B cell (primary cell): Measurements from ENCODE around the gene CNTF. TPM values are rescaled to one million over a fixed set of nuclear protein-coding genes. Genes with fewer than 3 reads are reported as not detected.

Experiments
- ATAC-seq: fragments of 200-7000 bp; cut with Tn5 transposase; one replicate; pipeline ENCODE4 v1.10.0; 2021; ENCODE audit warnings: low read depth, mild to moderate bottlenecking, moderate number of reproducible peaks, moderate library complexity
- CTCF ChIA-PET: fragments of 350-600 bp; sonication (Branson Sonifier 250); formaldehyde crosslinking; loops from one replicate; lab custom pipeline; 2021; ENCODE audit warnings: antibody characterized with exemption, inconsistent platforms; lab: Charles Lee
- POLR2A ChIA-PET: fragments of 350-600 bp; sonication (Branson Sonifier 250); formaldehyde crosslinking; loops from one replicate; lab custom pipeline; 2021; ENCODE audit warnings: antibody characterized with exemption; lab: Charles Lee
- DNase-seq: peaks from one replicate; pipeline ENCODE4 v3.0.0; 2013
- H2AFZ ChIP-seq: 2 replicates; pipeline ENCODE4 v1.6.1; 2012; ENCODE audit warnings: mild to moderate bottlenecking, low read depth, low read length; ENCODE audit not compliant: insufficient read depth, poor library complexity, severe bottlenecking
- H3K27ac ChIP-seq, 2 donors: 1 replicate in 1 of 2; 2 replicates in 1 of 2; pipeline ENCODE4 v1.5.1; 2012 to 2013; ENCODE audit warnings: low read length in 2 of 2, mild to moderate bottlenecking in 2 of 2, moderate library complexity in 1 of 2
- H3K27me3 ChIP-seq, 4 experiments: fragments of 200-600 bp in 1 of 4; sonication (generic) in 1 of 4; replicated peaks in 1 of 4; 1 replicate in 2 of 4; 2 replicates in 2 of 4; pipeline versions ENCODE4 v1.6.1 to v1.7.0; 2013 to 2016; ENCODE audit warnings: low read length in 3 of 4, mild to moderate bottlenecking in 2 of 4, mixed read lengths in 1 of 4, moderate library complexity in 1 of 4; ENCODE audit not compliant: insufficient read depth in 4 of 4, control insufficient read depth in 3 of 4; ENCODE audit errors: control extremely low read depth in 1 of 4
- H3K36me3 ChIP-seq, 2 experiments: replicated peaks in 1 of 2; 1 replicate in 1 of 2; 2 replicates in 1 of 2; pipeline versions ENCODE4 v1.6.1 to v1.7.1; 2013; ENCODE audit warnings: low read length in 1 of 2; ENCODE audit not compliant: insufficient read depth in 2 of 2, control insufficient read depth in 1 of 2; ENCODE audit errors: control extremely low read depth in 1 of 2, extremely low read depth in 1 of 2
- H3K4me1 ChIP-seq, 2 donors: fragments of 200-600 bp in 1 of 2; sonication (generic) in 1 of 2; 1 replicate in 1 of 2; 2 replicates in 1 of 2; pipeline versions ENCODE4 v1.5.1 to v1.6.1; 2013 to 2017; ENCODE audit warnings: low read length in 2 of 2; ENCODE audit not compliant: control insufficient read depth in 2 of 2, insufficient read depth in 2 of 2
- H3K4me2 ChIP-seq: replicated peaks from 2 replicates; pipeline ENCODE3; 2012; ENCODE audit warnings: mild to moderate bottlenecking, low read depth, low read length; ENCODE audit not compliant: poor library complexity, severe bottlenecking
- H3K4me3 ChIP-seq, 5 experiments: fragments of 200-600 bp in 1 of 5; sonication (generic) in 1 of 5; 1 replicate in 3 of 5; 2 replicates in 2 of 5; pipeline versions ENCODE4 v1.5.1 to v1.7.0; 2011 to 2016; ENCODE audit warnings: low read length in 4 of 5, mild to moderate bottlenecking in 4 of 5, low read depth in 2 of 5, control low read depth in 1 of 5, moderate library complexity in 1 of 5; ENCODE audit not compliant: insufficient read depth in 1 of 5; ENCODE audit errors: control extremely low read depth in 1 of 5, extremely low read depth in 1 of 5
- H3K79me2 ChIP-seq: fragments of 200-600 bp; sonication (generic); one replicate; pipeline ENCODE4 v1.6.0; 2016; ENCODE audit warnings: low read length; ENCODE audit not compliant: control insufficient read depth, insufficient read depth
- H3K9ac ChIP-seq: fragments of 200-600 bp; sonication (generic); 2 replicates; pipeline ENCODE4 v1.6.1; 2017; ENCODE audit warnings: mild to moderate bottlenecking, low read length, moderate library complexity
- H3K9me3 ChIP-seq, 3 donors: one replicate each; pipeline versions ENCODE4 v1.6.1 to v1.7.1; 2013; ENCODE audit warnings: low read length in 2 of 3; ENCODE audit not compliant: control insufficient read depth in 2 of 3, insufficient read depth in 1 of 3; ENCODE audit errors: control extremely low read depth in 1 of 3
- H4K20me1 ChIP-seq: 2 replicates; pipeline ENCODE4 v1.6.0; 2012; ENCODE audit warnings: mild to moderate bottlenecking, low read length; ENCODE audit not compliant: insufficient read depth, control insufficient read depth, poor library complexity, severe bottlenecking
- H3K27ac Mint-ChIP-seq: one replicate; pipeline ENCODE4 v1.8.0; 2021; ENCODE audit warnings: mixed read lengths
- H3K27me3 Mint-ChIP-seq: one replicate; pipeline ENCODE4 v1.8.0; 2021; ENCODE audit warnings: mixed read lengths
- H3K4me1 Mint-ChIP-seq: one replicate; pipeline ENCODE4 v1.8.0; 2021; ENCODE audit warnings: mixed read lengths
- H3K4me3 Mint-ChIP-seq: one replicate; pipeline ENCODE4 v1.8.0; 2021; ENCODE audit warnings: mixed read lengths
- H3K9me3 Mint-ChIP-seq: one replicate; pipeline ENCODE4 v1.8.0; 2022; ENCODE audit warnings: mixed read lengths; ENCODE audit not compliant: insufficient read depth
- EZH2 ChIP-seq: IDR thresholded peaks from 2 replicates; pipeline ENCODE4 v1.6.1; 2012; ENCODE audit warnings: borderline replicate concordance, low read depth, mild to moderate bottlenecking, moderate library complexity, low read length; ENCODE audit not compliant: insufficient read depth, poor library complexity, severe bottlenecking
- WGBS: methylation state at CpG from one replicate; pipeline ENCODE4 v1.1.5; 2013; ENCODE audit warnings: missing lambda C conversion rate; ENCODE audit not compliant: insufficient coverage; 5-methylcytosine and 5-hydroxymethylcytosine counted together
- intact Hi-C: fragments of 100-400 bp; cut with micrococcal nuclease; formaldehyde crosslinking; loops from one replicate; pipeline ENCODE4 v1.10.0; 2022
- polyA plus RNA-seq: library from polyadenylated mRNA; depleted of rRNA; stranded (reverse); fragments of >200 nt; gene quantifications from 2 replicates; pipeline ENCODE4 v1.2.3, GENCODE V29; 2012
- total RNA-seq, 2 donors: library from RNA; stranded (reverse); fragments of 120-200 nt in 1 of 2; gene quantifications; 1 replicate in 1 of 2; 2 replicates in 1 of 2; pipeline versions ENCODE4 v1.2.3 to v1.2.4, GENCODE V29; 2013 to 2022
- TF ChIP-seq, protein P1 (sequence below): fragments of 200-600 bp; IDR thresholded peaks from one replicate; pipeline ENCODE4 v1.8.0; 2022; ENCODE audit warnings: antibody characterized with exemption, mild to moderate bottlenecking

The CNTF gene
- total and polyA plus RNA-seq, 2 donors (not counting 1 experiment from before 2014, with no cell fraction given): 1.4 to 4.8 TPM

- no peaks in the 10 kb centered on the region for H4K20me1 ChIP-seq
- no peak for DNase-seq
- ChIA-PET CTCF (interaction anchor here (1.0 to 5.3 kb wide), 5 partner anchors 11 to 496 kb away, joined by 3 to 25 read pairs (median 4); no protein-coding TSS in a partner anchor), POLR2A (no interaction called here)
- no peak for ATAC-seq
- H3K4me3 ChIP-seq: no peak overlapping the region
- WGBS: no CpG with 5 or more reads among the region's 2 CpGs
- intact Hi-C loops: no loop called here
- no peak overlapping the region for H3K27ac ChIP-seq
- no peak overlapping the region for H3K4me2 ChIP-seq
- Mint-ChIP-seq H3K4me1 (peaks cover 14% of the 10 kb centered on the region), H3K27me3 (peaks cover 6% of the 10 kb centered on the region), H3K27ac (no peak overlapping the region), H3K4me3 (no peak overlapping the region), H3K9me3 (no peaks in the 10 kb centered on the region)
- peaks cover 10 to 12% of the 10 kb centered on the region in 2 donors for H3K4me1 ChIP-seq
- no peaks in the 10 kb centered on the region for H3K27me3 ChIP-seq
- no peaks in the 10 kb centered on the region for H3K79me2 ChIP-seq
- no peaks in the 10 kb centered on the region for H3K36me3 ChIP-seq
- H2AFZ ChIP-seq: no peak overlapping the region
- H3K9ac ChIP-seq: no peak overlapping the region
- no peak for TF ChIP-seq EZH2
- TF ChIP-seq, protein P1, sequence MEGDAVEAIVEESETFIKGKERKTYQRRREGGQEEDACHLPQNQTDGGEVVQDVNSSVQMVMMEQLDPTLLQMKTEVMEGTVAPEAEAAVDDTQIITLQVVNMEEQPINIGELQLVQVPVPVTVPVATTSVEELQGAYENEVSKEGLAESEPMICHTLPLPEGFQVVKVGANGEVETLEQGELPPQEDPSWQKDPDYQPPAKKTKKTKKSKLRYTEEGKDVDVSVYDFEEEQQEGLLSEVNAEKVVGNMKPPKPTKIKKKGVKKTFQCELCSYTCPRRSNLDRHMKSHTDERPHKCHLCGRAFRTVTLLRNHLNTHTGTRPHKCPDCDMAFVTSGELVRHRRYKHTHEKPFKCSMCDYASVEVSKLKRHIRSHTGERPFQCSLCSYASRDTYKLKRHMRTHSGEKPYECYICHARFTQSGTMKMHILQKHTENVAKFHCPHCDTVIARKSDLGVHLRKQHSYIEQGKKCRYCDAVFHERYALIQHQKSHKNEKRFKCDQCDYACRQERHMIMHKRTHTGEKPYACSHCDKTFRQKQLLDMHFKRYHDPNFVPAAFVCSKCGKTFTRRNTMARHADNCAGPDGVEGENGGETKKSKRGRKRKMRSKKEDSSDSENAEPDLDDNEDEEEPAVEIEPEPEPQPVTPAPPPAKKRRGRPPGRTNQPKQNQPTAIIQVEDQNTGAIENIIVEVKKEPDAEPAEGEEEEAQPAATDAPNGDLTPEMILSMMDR: no peak
- H3K9me3 ChIP-seq: no peaks in the 10 kb centered on the region
These were observed 17.2 kb downstream of the CNTF start for GRCh38 chr11:58639669-58640068.

DNA sequence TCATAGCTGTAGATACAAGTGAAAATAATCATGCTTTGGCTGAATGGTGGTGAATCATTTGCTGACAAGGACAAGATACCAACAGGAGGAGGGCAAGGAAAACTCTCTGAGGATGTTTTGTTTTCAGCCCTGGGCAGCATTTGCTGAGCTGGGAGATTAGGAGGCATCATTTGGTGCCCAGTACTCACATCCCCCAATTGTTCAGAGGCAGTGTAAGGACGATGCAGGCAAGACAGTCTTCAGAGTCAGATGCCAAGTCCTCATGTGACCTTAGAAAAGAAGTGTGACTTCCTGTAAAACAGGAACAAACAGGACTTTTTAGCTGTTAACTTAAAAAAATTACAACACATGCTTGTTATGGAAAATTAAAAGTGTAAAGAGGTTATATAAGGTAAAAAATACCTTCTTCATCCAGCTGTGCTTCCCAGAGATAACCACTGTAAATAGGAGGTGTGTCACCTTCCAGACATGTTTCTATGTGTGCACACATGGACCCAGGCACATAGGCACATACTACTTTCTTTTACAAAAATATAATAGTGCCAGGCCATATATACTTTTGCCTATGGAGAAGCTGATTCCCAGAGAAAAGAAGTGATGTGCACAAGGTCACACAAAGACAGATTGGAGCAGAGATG, 18.0 kb downstream of the CNTF start:
- no peak overlapping the region for H3K27ac ChIP-seq
- DNase-seq: no peak

More for the DNA sequence above, 18.0 kb downstream of the CNTF start:
- Histone ChIP-seq H2AFZ (peak overlapping the region; percentile 48), H3K4me1 (peaks cover 10 to 12% of the 10 kb centered on the region in 2 donors), H3K9ac (peak overlapping the region; percentile 8), H3K79me2 (no peaks in the 10 kb centered on the region), H3K4me3 (no peak overlapping the region), H4K20me1 (no peaks in the 10 kb centered on the region), H3K27me3 (no peaks in the 10 kb centered on the region), H3K36me3 (no peaks in the 10 kb centered on the region), H3K9me3 (peaks cover 0 to 3% (median 3%) of the 10 kb centered on the region in 3 donors), H3K4me2 (no peak overlapping the region)
- ChIA-PET CTCF (interaction anchor here (0.7 to 5.3 kb wide), 5 partner anchors 8 to 412 kb away, joined by 3 to 25 read pairs (median 4); no protein-coding TSS in a partner anchor), POLR2A (no interaction called here)
- WGBS: no CpG with 5 or more reads among the region's 1 CpG
- H3K9me3 Mint-ChIP-seq: peaks cover 2% of the 10 kb centered on the region
- peaks cover 14% of the 10 kb centered on the region for H3K4me1 Mint-ChIP-seq
- no peak overlapping the region for H3K27ac Mint-ChIP-seq
- no peak for TF ChIP-seq EZH2
- TF ChIP-seq, protein P1: no peak
- no peak overlapping the region for H3K4me3 Mint-ChIP-seq
- intact Hi-C loops: no loop called here
- H3K27me3 Mint-ChIP-seq: peaks cover 6% of the 10 kb centered on the region
- no peak for ATAC-seq
